Adrenal gland (tissue), 12 donors: Measurements from ENCODE around the gene HS3ST1. TPM values are rescaled to one million over a fixed set of nuclear protein-coding genes. Genes with fewer than 3 reads are reported as not detected.

Experiments used
- DNase-seq, 7 donors: peaks; one replicate each; pipeline ENCODE4 v3.0.0-alpha.2; 2019 to 2020
- H3K27ac ChIP-seq, 5 donors: fragments of 200-600 bp; sonication (generic) in 4 of 5; 1 replicate in 3 of 5; 2 replicates in 2 of 5; pipeline versions ENCODE4 v1.5.1 to v1.8.0; 2016 to 2020; ENCODE audit warnings: mild to moderate bottlenecking in 1 of 5
- H3K27me3 ChIP-seq: fragments of 200-600 bp; 2 replicates; pipeline ENCODE4 v1.8.0; 2021
- H3K36me3 ChIP-seq, 2 donors: fragments of 200-600 bp; replicated peaks in 1 of 2; 1 replicate in 1 of 2; 2 replicates in 1 of 2; pipeline versions ENCODE4 v1.5.1 to v1.8.0; 2018 to 2022
- H3K4me1 ChIP-seq, 2 donors: fragments of 200-600 bp; replicated peaks in 1 of 2; 1 replicate in 1 of 2; 2 replicates in 1 of 2; pipeline versions ENCODE4 v1.5.1 to v1.8.0; 2018 to 2021
- H3K4me3 ChIP-seq, 4 donors: fragments of 200-600 bp; sonication (generic) in 3 of 4; one replicate each; pipeline ENCODE4 v1.5.1; 2016 to 2018
- H3K9me3 ChIP-seq, 3 donors: fragments of 200-600 bp; sonication (generic) in 1 of 3; replicated peaks in 1 of 3; 1 replicate in 2 of 3; 2 replicates in 1 of 3; pipeline versions ENCODE4 v1.5.1 to v1.8.0; 2016 to 2021
- CTCF ChIP-seq, 6 experiments: fragments of 450-650 bp in 4 of 6; fragments of 200-600 bp in 2 of 6; sonication (generic) in 1 of 6; IDR thresholded peaks; 1 replicate in 5 of 6; 2 replicates in 1 of 6; pipeline versions ENCODE4 v1.5.1 to v1.8.0; 2016 to 2021; ENCODE audit warnings: antibody characterized with exemption in 6 of 6, mild to moderate bottlenecking in 2 of 6, moderate library complexity in 1 of 6
- POLR2A ChIP-seq, 2 donors: fragments of 450-650 bp; IDR thresholded peaks; one replicate each; pipeline ENCODE4 v1.6.1; 2017; ENCODE audit warnings: antibody characterized with exemption in 2 of 2, mild to moderate bottlenecking in 2 of 2, moderate library complexity in 1 of 2
- WGBS, 4 donors: extraction: QIAGEN DNeasy Blood & Tissue Kit in 2 of 4; methylation state at CpG; one replicate each; pipeline versions ENCODE4 v1.1.5 to v1.1.7; 2013 to 2017; 5-methylcytosine and 5-hydroxymethylcytosine counted together
- intact Hi-C, 2 donors: fragments of 100-400 bp; cut with DNase I; formaldehyde crosslinking; loops; one replicate each; pipeline versions ENCODE4 v1.14.1 to v1.15.0; 2022 to 2023
- polyA plus RNA-seq, 3 donors: library from polyadenylated mRNA; stranded (reverse); fragments of 200-250 nt in 2 of 3; fragments of 350-450 nt in 1 of 3; fragmentation: Illumina TruSeq in 1 of 3; extraction: RNeasy Lipid Tissue Mini Kit (QIAGEN cat#74804) in 1 of 3; gene quantifications; one replicate each; pipeline ENCODE4 v1.2.3, GENCODE V29; 2013 to 2014
- total RNA-seq, 9 donors: library from RNA; depleted of rRNA in 4 of 9; stranded (reverse); fragments of >200 nt in 4 of 9; fragments of 120-200 nt in 1 of 9; fragmentation: NEBNext Ultra II Directional in 1 of 9; extraction: Animal tissue kit (Norgen Biotek cat#: 25700) in 1 of 9; gene quantifications; one replicate each; pipeline versions ENCODE4 v1.1.0 to v1.2.4, GENCODE V29; 2013 to 2023
- donor health status: healthy with polysubstance abuse.
- donor health status: Bipolar disorder and iron deficiency.
- donor health status: DM: yes; HTN: yes; CAD: no.
- donor health status: DM: no; HTN: no; CAD: no.
- donor health status: DM: no; HTN: no; CAD: no.
- donor health status: DM: yes; HTN: yes; CAD: no.

HS3ST1 gene
- total and polyA plus RNA-seq, 12 donors: 0.60 to 7.8 (median 2.4) TPM

- no peaks in the 10 kb centered on the region for H3K36me3 ChIP-seq
- WGBS, 4 donors: 72 to 89% (median 79%) methylated on average over 3 of the region's 3 CpGs
- TF ChIP-seq CTCF (IDR thresholded peaks at IDR 0.05) (no peak), POLR2A (IDR thresholded peaks at IDR 0.05) (no peak)
- no peak for DNase-seq
- no peaks in the 10 kb centered on the region for H3K4me1 ChIP-seq
- no peak overlapping the region for H3K27ac ChIP-seq
- intact Hi-C loops: no loop called here
- H3K27me3 ChIP-seq: no peaks in the 10 kb centered on the region
- H3K9me3 ChIP-seq: no peaks in the 10 kb centered on the region
- H3K4me3 ChIP-seq: no peak overlapping the region
These were observed 12.0 kb downstream of the HS3ST1 start for GRCh38 chr4:11416767-11417113.

GRCh38 chr4:11416071-11416766 is 12.5 kb downstream of the HS3ST1 start:
- no peaks in the 10 kb centered on the region for H3K36me3 ChIP-seq
- intact Hi-C loops: no loop called here
- no peak overlapping the region for H3K4me3 ChIP-seq
- peak overlapping the region in 1 of 5 donors; percentile 62 for H3K27ac ChIP-seq
- H3K27me3 ChIP-seq: no peaks in the 10 kb centered on the region
- H3K9me3 ChIP-seq: no peaks in the 10 kb centered on the region
- no peaks in the 10 kb centered on the region for H3K4me1 ChIP-seq
- DNase-seq: no peak
- WGBS, 4 donors: 85 to 98% (median 90%) methylated on average over 6 to 8 of the region's 8 CpGs
- TF ChIP-seq POLR2A (IDR thresholded peaks at IDR 0.05): no peak
- no peak for TF ChIP-seq CTCF (IDR thresholded peaks at IDR 0.05)

GRCh38 chr4:11415409-11416070 is 13.2 kb downstream of the HS3ST1 start:
- TF ChIP-seq POLR2A (IDR thresholded peaks at IDR 0.05) (no peak), CTCF (IDR thresholded peaks at IDR 0.05) (no peak)
- no peaks in the 10 kb centered on the region for H3K36me3 ChIP-seq
- no peak overlapping the region for H3K27ac ChIP-seq
- DNase-seq: no peak
- H3K4me1 ChIP-seq: no peaks in the 10 kb centered on the region
- intact Hi-C loops: no loop called here
- 85 to 95% (median 94%) methylated on average over 3 of the region's 3 CpGs for WGBS, 4 donors
- H3K4me3 ChIP-seq: no peak overlapping the region
- H3K27me3 ChIP-seq: no peaks in the 10 kb centered on the region
- H3K9me3 ChIP-seq: no peaks in the 10 kb centered on the region

- intact Hi-C loops: no loop called here
- Histone ChIP-seq H3K36me3 (no peaks in the 10 kb centered on the region), H3K9me3 (no peaks in the 10 kb centered on the region), H3K27me3 (no peaks in the 10 kb centered on the region), H3K4me1 (no peaks in the 10 kb centered on the region), H3K27ac (no peak overlapping the region), H3K4me3 (no peak overlapping the region)
- WGBS, 4 donors: 90 to 93% (median 93%) methylated on average over 4 of the region's 4 CpGs
- TF ChIP-seq CTCF (IDR thresholded peaks at IDR 0.05) (no peak), POLR2A (IDR thresholded peaks at IDR 0.05) (no peak)
- no peak for DNase-seq
These were observed 16.5 kb downstream of the HS3ST1 start for GRCh38 chr4:11412211-11412610.
